ENCODE measurements around the gene SLC24A5. TPM values are rescaled to one million over a fixed set of nuclear protein-coding genes. Genes with fewer than 3 reads are reported as not detected.

SLC24A5 gene
- total and polyA plus RNA-seq, 10 of the 15 experiments (the other 5 are each of a cell fraction or from before 2014, with no cell fraction given), result not detected

- Histone ChIP-seq H3K9me3 (replicated peaks; ENCODE audit: control insufficient read depth, insufficient read depth, low read length) (no peaks in the 10 kb centered on the region), H3K36me3 (ENCODE audit: control insufficient read depth in 2 of 2, insufficient read depth in 2 of 2, low read length in 1 of 2) (no peaks in the 10 kb centered on the region), H3K4me1 (ENCODE audit: control insufficient read depth, insufficient read depth, low read length) (no peaks in the 10 kb centered on the region), H3K27ac (ENCODE audit: control insufficient read depth, insufficient read depth) (no peak overlapping the region), H3K27me3 (replicated peaks in 1 of 2; ENCODE audit: control insufficient read depth in 2 of 2, insufficient read depth in 2 of 2, low read length in 1 of 2) (no peaks in the 10 kb centered on the region), H4K20me1 (ENCODE audit: control insufficient read depth, insufficient read depth) (no peaks in the 10 kb centered on the region), H3K79me2 (ENCODE audit: control insufficient read depth, insufficient read depth, low read length) (no peaks in the 10 kb centered on the region), H2AFZ (ENCODE audit: control insufficient read depth, low read depth, low read length) (no peak overlapping the region), H3K9ac (ENCODE audit: control insufficient read depth, insufficient read depth, low read length) (no peak overlapping the region), H3K4me3 (no peak overlapping the region), H3K4me2 (ENCODE audit: control insufficient read depth, insufficient read depth) (no peak overlapping the region)
- POLR2A ChIA-PET, result no interaction called here
- RAD21 ChIA-PET (ENCODE audit: unreplicated experiment), result no interaction called here
- ATAC-seq (no peak), FAIRE-seq (no peak), DNase-seq (ENCODE audit: low read depth, low spot score) (no peak)
- 37% methylated on average over 3 of the region's 3 CpGs for WGBS (ENCODE audit: insufficient coverage, insufficient replicate concordance, low lambda C conversion rate, missing lambda C conversion rate)
- intact Hi-C loops (cut with micrococcal nuclease; ENCODE audit: unreplicated experiment), result loop anchor here (5.0 to 10.0 kb wide), 3 partner anchors 101 to 893 kb away; no protein-coding TSS in a partner anchor
- SMC1A ChIA-PET (ENCODE audit: uncharacterized antibody, unreplicated experiment), result no interaction called here
- BruUV-seq (replicated peaks), result no TSS peak
- in situ Hi-C loops (cut with MboI), result loop anchor here (10.0 kb wide), 1 partner anchor 893 kb away; no protein-coding TSS in a partner anchor
- CTCF ChIA-PET, result no interaction called here
- TF ChIP-seq TCF7 (IDR thresholded peaks at IDR 0.05; ENCODE audit: borderline replicate concordance) (no peak), ZSCAN29 (IDR thresholded peaks at IDR 0.05) (no peak), STAT1 (conservative IDR thresholded peaks at IDR 0.05) (no peak), KDM1A (IDR thresholded peaks at IDR 0.05; ENCODE audit: borderline replicate concordance) (no peak), BCLAF1 (IDR thresholded peaks at IDR 0.05) (no peak), SP1 (IDR thresholded peaks at IDR 0.05; ENCODE audit: low read depth, low read length) (no peak), ATF3 (IDR thresholded peaks at IDR 0.05; ENCODE audit: borderline replicate concordance, extremely low read depth, low read depth, low read length) (no peak), EGR1 (IDR thresholded peaks at IDR 0.05; ENCODE audit: borderline replicate concordance in 1 of 2, low read depth in 2 of 2, low read length in 2 of 2) (no peak), E2F4 (IDR thresholded peaks at IDR 0.05; ENCODE audit: low read depth, low read length) (no peak), IKZF1 (conservative IDR thresholded peaks at IDR 0.05) (no peak)
- TF ChIP-seq, protein P1, sequence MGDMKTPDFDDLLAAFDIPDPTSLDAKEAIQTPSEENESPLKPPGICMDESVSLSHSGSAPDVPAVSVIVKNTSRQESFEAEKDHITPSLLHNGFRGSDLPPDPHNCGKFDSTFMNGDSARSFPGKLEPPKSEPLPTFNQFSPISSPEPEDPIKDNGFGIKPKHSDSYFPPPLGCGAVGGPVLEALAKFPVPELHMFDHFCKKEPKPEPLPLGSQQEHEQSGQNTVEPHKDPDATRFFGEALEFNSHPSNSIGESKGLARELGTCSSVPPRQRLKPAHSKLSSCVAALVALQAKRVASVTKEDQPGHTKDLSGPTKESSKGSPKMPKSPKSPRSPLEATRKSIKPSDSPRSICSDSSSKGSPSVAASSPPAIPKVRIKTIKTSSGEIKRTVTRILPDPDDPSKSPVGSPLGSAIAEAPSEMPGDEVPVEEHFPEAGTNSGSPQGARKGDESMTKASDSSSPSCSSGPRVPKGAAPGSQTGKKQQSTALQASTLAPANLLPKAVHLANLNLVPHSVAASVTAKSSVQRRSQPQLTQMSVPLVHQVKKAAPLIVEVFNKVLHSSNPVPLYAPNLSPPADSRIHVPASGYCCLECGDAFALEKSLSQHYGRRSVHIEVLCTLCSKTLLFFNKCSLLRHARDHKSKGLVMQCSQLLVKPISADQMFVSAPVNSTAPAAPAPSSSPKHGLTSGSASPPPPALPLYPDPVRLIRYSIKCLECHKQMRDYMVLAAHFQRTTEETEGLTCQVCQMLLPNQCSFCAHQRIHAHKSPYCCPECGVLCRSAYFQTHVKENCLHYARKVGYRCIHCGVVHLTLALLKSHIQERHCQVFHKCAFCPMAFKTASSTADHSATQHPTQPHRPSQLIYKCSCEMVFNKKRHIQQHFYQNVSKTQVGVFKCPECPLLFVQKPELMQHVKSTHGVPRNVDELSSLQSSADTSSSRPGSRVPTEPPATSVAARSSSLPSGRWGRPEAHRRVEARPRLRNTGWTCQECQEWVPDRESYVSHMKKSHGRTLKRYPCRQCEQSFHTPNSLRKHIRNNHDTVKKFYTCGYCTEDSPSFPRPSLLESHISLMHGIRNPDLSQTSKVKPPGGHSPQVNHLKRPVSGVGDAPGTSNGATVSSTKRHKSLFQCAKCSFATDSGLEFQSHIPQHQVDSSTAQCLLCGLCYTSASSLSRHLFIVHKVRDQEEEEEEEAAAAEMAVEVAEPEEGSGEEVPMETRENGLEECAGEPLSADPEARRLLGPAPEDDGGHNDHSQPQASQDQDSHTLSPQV (IDR thresholded peaks at IDR 0.05), result no peak
- TF ChIP-seq, protein P2, sequence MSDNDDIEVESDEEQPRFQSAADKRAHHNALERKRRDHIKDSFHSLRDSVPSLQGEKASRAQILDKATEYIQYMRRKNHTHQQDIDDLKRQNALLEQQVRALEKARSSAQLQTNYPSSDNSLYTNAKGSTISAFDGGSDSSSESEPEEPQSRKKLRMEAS (IDR thresholded peaks at IDR 0.05; ENCODE audit: low read depth, low read length), result no peak
These were observed 32.9 kb upstream of the SLC24A5 start for GRCh38 chr15:48087844-48088243.

Data from GM12878 (cell line).